GM18508 (cell line): Measurements from ENCODE around the gene LINC01488.

Experiments
- ATAC-seq: cut with Tn5 transposase; IDR thresholded peaks from one replicate; pipeline ENCODE4 v1.9.1; 2021; ENCODE audit warnings: moderate number of reproducible peaks; ENCODE audit not compliant: insufficient read depth, unreplicated experiment

The LINC01488 gene

DNA sequence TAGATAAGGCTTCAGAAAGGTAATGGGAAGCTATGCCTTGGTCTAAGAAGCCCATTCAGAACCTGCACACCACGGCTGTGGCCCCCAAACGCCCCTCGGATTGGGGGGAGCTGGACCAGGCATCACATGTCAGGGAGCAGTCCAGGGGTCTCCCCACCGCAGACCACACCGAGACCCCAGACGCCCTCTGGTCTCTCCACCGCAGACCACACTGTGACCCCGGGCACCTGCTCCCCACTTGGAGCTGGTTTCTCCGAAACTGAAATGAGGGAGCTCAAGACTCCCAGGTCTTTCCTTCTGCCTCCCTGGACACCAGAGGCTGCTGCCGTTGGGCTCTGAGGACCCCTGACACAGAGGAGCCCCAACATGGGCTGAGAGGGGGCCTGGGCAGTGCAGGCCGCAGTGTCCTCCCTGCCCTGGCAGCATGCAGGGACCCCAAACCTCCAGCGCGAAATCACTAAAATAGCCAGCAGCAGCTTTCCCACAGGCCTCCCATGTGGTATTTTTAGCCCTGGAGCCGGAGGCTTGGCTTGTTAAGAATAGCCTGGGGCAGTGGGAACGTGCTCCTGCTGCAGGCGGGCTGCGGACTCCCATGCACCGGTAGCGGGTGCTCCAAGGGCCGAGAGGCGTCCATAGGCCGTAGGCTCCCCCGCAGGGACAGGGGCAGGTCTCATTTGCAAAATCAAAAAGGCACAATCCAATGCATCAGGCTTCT is 7.7 kb downstream of the LINC01488 start:
- no peak for ATAC-seq

DNA sequence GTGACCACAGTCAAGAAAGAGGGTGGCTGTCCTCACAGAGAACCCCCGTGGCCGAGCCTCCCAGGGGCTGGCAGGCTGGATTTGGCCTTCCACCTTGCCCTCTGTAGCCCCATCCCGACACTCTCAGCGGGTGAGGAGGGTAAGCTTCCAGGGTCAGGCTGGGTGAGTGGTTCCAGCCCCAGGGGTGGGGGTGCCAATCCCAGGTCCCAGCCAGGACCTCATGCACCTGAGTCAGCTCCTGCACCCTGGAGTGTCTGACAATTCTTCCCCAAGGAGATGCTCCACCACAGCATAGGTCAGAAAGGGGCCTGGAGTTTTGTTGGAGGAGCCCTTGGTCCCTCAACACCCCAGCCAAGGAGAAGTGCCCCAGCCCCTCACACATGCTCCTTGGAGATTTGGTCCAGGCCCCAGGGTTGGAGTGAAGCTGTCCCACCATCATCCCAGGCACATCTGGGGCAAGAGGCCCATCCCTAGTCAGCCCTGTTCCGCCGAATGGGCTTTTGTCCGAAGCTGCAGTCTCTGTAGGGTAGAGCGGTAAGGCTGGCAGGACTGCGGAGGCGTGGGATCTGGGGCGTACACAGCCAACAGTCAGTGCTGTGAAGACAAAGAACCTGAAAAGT is 8.4 kb downstream of the LINC01488 start:
- ATAC-seq, result no peak

DNA sequence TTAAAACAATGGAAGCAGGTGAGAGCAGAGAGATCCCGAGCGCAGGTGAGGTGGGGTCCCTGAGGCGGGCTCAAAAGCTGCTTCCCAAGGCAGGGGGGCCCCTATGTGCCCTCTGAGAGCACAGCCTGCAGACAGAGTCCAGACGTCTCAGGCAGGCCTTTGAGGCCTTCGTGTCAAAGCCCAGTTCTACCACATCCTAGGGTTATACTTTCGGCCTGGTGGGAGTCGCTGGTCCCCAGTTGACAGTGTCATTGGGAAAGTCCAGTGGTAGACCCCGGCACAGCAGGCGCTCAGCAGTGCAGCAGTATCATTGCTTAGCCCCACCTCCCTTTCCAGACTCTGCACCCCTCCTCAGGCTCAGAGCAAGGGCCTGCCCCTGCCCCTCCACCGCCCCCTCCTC is 9.1 kb downstream of the LINC01488 start:
- ATAC-seq, result no peak

DNA sequence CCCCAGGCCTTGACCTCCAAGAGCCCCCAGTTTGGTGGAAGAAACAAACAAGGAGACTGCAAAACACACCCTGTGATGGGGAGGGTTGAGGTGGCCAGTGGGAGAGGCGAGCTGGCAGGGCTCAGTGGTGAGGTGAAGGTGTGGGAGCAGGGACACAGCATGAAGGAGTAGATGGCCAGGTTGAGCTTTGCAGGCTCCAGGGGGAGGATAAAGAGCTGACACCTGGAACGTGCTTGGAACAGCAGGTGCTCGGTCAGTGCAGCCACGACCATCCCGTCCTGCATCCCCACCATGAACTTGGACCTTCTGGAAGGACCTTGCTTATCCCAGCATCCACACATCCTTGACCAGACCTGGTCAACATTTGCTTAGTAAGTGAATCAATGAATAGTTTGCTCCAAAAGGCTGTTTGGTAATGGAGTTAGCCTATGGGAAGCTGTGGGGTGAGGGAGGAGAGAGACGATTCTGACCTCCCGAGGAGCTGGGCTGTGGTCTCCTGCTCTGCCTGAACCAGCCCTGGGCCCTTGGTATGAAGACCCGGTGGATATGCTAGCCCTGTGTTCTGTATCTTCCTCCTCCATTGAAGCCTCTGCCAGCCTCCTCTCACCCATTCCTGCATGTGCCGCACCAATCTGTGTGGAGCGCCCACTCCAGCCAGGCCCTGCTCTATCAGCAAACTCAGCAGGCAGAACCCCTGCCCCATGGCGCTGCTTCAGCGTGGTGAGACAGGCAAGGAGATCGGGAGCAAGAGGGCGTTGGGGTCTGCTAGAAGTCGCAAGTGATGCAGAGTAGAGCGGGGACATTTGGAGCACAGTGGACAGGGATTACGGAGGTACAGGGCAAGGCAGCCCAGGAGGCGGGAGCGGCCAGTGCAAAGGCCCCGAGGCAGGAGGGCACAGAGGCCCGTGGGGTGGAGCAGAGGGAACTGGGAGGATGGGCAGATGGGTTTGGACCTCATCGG is 9.9 kb downstream of the LINC01488 start:
- ATAC-seq, result no peak

DNA sequence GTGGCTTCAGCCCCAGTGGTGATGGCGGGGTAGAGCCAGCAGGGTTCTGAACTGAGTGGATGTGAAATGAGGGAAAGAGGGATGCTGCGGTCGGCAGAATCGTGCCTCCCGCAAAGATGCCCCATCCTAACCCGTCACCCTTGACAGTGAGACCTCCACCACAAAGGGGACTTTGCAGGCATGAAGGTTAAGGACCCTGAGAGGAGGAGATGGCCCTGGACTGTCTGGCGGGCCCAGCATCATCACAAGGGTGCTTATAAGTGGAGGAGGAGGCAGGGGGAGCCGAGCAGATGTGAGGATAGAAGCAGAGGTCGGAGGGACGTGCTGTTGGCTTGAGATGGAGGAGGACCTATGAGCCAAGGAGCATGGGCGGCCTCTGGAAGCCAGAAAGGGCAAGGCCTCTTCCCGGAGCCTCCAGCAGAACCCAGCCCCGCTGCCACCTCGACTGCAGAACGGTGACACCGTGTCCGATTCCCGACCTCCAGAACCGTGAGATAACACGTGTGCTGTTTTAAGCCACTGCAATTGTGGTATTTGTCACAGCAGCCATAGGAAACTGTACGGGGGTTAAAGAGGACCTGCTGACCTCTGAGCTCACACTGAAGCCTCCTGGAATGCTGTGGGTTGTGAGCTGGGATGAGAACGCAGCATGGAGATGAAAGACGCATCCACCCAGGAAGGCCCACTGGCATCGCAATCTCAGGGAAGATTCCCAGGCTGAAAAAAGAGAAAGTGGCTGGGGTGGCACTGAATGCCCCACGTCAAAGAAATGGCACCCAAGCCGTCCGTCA is 10.9 kb downstream of the LINC01488 start:
- no peak for ATAC-seq

DNA sequence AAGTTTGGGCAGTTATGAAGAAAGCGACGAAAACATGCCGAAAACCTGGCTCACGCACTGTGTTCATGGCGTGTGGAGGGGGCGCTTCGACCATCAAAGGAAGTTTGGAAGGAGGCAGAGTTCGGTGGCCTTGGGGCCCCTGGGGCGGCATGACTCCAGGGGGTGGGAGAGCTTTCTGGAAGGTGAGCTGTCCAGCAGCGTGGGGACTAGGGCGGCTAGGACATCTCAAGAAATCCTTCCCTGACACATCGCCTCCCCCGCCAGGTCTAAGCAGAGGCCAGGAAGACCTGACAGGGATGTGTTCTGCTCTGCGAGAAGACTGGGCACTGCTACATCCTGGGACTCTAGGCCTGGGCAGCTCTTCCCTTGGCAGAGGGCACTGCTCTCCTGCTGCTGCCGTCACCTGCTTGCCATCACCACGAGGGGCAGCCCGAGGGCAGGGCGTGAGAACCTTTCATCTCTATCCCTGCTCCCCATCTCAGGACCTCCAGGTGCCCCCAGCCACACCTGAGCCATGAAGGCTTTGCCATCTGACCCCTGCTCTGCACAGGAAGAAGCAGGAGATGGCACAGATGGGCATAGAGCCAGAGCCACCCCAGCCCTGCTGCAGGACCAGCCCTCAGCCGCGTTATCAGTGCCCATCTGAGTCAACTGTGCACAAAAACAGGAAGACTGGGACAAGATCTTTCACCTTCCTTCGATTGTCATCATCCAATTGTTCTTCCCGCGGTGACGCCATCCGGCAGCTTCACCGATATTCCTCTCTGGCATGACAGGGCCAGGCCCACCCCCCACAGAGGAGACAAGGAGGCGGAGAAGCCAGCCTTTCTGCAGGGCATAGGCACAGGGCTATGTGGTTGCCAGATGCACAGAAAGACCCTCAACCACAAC is 12.7 kb downstream of the LINC01488 start:
- no peak for ATAC-seq

DNA sequence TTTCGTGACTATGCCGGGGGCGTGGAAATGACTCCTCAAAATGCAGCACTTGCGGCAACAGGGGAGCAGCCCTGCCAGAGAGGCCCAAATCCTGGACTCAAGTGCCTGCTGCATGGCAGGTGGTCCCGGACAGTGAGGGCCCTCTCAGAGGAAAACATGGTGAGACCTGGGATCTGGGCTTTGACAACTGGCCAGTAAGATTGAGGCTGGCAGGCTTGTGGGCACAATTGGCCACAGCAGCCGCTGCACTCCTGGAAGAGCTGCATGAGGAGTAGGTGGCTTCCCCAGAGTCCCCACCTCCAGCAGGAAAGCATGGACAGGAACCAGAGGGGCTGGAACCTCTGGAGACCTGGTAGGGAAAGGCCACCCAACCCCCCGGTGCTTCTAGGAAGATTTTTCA is 13.4 kb downstream of the LINC01488 start:
- ATAC-seq, result no peak

DNA sequence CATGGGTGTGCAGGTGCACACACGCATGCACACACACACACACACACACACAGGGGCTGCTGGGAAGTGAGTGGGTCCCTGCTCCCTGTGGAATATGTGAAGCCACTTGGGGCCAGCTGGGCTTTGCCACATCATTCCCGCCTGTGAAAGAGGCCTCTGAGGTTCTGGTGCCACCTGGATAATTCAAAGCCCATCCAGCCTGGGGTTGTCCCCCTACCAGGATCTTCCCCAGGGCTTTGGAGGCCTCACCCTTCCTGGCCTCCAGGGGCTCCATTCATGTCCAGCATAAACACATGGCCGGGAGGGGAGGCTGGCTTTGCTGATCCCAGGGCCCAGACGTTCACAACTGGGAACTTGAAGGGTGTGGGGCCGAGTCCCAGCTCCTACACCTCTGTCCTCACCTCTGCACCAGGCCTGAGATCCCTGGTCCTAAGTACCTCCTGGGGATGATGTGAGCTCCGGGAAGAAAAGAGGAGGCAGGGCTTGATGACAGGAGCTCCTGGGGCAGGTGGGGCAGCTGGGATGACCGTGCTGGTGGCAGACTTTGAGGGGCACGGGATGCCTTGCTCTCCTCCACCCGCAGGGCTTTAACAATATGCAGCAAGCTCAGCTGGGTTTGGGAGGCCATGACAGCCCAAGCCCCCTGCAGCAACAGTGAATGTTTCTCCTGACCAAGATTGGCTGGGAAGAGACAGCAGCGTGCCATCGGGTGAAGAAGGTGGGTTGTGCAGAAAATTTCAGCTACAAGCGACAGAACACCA is 14.2 kb downstream of the LINC01488 start:
- ATAC-seq, result no peak

DNA sequence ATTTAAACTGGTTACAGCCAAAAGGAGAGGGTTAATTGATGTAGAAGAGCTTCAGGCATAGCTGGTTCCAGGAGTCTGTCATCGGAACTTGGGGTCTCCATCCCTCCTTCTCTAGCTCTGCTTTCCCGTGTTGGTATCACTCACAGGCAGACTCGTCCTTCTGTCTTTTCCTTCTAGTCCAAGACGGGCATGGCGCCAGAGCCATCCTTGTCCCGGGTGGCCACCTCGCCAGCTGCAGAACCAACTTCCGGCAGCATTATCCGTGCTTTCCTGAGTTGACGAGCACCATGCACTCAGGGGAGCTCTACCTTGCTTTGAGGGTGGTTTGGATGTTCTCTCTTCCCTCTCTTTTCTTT is 14.7 kb downstream of the LINC01488 start:
- no peak for ATAC-seq

DNA sequence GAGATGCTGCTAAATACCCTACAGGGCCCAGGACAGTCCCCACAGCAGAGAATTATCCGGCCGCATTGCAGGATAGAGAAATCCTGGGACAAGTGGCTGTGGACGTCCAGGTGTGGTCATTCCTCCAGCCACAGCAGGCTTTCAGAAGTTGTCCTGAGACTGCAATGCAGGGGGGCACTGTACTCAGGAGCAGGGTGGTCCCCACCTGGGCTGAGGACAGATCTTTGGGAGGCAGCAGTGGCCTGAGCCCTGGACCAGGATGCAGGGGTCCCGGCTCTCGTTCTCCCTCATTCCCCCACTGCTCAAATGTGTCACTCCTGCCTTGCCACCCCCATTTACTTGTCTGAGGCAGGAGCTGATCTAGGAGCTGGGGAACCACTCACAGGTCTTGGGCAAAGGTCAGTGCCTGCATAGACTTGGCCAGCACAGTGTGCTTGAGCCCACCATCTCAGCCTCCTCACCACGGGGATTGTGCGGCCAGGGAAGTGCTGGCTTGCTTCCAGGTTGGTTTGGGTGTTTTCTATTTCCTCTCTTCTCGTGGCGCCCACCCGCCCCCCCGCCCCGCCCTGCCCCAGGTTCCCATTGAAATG is 15.3 kb downstream of the LINC01488 start:
- ATAC-seq, result no peak

DNA sequence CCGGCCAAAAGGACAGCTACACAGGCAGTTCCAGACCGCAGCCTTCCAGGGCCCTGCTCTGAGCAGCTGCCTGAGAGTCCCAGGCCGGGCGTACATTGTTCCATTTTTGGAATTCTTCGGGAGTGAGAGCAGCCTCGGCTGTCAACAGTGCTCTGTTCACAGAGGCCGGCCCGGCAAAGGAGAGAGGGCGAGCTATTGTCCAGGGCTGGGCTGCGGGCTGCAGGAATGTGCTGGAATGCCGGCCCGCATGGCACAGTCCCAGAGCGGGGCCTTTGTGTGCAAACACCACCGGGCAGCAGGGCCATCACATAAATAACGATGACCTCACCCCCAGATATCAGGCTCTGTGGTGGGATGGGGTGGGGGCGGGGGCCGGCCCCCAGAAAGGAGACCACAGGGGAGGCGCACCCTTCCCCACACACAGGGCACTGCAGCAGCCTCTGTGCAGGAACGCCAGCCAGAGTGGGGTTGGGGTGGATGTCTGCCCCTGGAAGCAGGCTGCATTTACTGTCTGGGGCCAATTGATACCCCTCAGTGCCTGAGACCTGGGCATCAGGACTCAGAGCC is 15.8 kb downstream of the LINC01488 start:
- no peak for ATAC-seq

DNA sequence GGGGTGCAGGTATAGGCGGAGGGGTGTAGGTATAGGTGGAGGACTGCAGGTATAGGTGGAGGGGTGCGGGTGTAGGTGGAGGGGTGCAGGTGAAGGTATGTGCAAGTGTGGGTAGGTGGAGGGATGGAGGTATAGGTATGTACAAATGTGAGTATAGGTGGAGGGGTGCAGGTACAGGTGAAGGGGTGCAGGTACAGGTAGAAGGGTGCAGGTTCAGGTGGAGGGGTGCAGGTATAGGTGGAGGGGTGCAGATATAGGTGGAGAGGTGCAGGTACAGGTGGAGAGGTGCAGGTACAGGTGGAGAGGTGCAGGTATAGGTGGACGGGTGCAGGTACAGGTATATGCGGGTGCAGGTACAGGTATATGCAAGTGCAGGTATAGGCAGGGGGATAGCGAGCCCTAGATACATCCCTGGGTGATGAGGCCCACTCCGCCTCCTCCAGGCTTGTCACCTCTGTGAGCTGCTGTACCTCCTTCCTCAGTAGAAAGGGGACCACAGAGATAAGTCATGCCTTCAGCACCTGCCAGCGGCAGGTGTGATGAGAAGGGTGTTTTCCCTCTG is 17.2 kb downstream of the LINC01488 start:
- ATAC-seq, result no peak

DNA sequence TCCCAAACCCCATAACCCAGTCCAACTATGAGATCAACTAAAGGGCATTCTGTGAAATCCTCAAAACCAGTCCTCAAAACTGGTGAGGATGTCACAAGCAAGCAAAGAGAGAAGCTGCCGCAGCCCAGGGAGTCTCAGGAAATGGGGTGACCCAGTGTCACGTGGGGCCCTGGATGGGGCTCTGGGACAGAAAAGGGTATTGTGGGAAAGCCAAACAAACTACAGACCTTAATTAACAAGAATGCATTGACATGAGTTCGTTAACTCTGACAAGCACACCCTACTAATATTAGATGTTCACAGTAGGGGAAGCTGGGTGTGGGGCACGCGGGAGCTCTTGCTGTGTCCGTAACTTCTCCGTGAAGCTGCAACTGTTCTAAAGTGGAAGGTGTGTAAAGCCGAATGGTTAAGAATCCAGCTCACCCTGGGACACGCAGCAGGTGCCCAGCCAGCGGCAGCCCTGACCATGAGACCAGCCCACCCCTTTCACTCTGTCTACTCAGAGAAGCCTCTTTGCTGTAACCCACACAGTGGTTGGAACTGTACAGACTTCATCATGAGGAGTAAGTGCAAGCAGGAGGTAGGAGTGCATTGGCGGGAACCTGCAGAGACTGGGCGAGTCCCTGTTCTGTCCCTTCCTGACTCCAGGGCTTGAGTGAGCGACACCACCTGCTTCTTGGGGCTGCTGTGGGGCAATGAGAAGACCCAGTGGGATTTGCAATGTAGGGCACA is 17.9 kb downstream of the LINC01488 start:
- ATAC-seq, result no peak

DNA sequence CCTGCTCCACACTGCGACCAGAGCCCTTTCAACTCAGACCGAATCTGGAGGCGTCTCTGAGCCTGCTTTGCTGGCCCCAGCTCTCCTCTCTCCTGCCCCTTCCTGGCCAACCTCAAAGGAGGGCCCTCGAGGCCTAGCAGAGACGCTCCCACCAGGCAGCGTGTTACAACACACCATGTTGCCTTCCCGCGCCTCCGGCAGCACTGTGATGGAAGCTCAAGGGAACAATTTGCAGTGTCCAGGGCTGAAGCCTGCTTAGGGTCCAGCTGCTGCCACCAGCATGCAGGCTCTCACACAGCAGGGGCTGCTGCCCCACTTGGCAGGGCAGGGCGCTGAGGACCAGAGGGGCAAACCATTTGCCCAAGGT is 18.4 kb downstream of the LINC01488 start:
- ATAC-seq, result no peak

DNA sequence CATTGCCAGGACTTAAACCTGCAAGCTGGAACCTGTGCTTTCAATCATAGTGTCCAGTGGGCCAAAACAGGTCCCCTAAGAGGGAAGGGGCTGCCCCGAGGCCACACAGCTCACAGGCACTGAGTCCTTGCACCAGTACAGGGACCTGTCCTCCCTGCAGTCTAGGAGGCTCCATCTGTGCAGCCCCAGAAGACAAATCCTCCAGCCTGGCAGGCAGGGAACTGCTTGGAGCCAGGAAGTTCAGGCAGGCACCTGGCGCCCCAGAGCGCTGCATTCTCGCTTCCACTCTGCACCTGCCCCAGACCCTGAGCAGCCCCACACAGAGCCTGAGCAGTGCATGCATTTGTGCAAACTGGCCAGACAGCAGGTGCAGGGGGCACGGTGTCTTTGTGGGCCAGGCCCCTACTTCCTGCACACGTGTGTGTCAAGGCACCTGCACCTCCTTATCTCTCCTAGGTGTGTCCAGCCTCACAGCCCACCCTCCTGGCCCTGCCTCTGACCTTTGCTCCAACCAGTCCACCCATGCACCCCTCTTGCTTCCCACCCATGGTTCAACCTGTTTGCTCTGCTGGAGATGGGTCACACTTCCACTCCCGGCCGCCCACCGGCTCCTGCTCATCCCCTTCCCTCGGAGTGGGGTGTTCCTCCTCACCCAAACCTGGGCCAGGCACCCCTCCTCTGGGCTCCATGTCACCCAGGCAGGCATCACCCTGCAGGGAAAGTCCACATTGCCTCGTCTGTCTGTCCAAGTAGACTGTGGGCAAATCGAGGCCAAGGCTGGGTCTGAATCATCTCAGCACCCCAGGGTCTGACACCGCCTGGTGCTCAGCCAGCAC is 19.0 kb downstream of the LINC01488 start:
- ATAC-seq, result no peak

DNA sequence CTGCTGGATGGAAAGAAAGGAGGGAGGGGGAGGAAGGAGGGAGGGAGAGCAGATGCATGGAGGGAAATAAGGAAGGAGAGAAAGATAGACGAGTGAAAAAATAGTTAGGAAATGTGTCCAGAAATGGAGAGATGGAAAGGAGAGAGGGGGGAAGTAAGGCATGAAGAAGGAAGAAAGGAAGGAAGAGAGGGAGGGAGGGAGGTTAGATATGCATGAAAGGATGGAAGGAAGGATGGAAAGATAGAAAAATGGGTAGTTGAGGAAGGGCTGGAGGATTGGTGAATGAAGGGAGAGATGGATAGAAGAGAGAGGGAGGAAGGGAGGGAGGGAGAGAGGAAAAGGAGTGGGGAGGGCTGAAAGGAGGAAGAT is 19.6 kb downstream of the LINC01488 start:
- ATAC-seq, result no peak
